HTERT RPE-1 (cell line): ENCODE results near the gene BCL2A1.
"Not testable (repeated sequence)": the region's sequence is repeated elsewhere in the genome, so short reads cannot be mapped to it uniquely, and the experiment has no call there.

ENCODE experiments used
- in situ Hi-C: fragments of 300-500 bp; cut with MboI; formaldehyde crosslinking; loops from 4 replicates; pipeline ENCODE4 v1.14.3; 2020; ENCODE audit warnings: low sequenced_read_pairs

The BCL2A1 gene

GRCh38 chr15:79926116-79926515, 44.9 kb downstream of the BCL2A1 start:
- in situ Hi-C loops, result not testable (repeated sequence)

- in situ Hi-C loops, result no loop called here
Measured at GRCh38 chr15:79924379-79924778, 46.6 kb downstream of the BCL2A1 start.

- in situ Hi-C loops, result no loop called here
Measured at GRCh38 chr15:79923515-79924169, 47.4 kb downstream of the BCL2A1 start.

- in situ Hi-C loops, result no loop called here
Measured at GRCh38 chr15:79923079-79923514, 47.9 kb downstream of the BCL2A1 start.

DNA sequence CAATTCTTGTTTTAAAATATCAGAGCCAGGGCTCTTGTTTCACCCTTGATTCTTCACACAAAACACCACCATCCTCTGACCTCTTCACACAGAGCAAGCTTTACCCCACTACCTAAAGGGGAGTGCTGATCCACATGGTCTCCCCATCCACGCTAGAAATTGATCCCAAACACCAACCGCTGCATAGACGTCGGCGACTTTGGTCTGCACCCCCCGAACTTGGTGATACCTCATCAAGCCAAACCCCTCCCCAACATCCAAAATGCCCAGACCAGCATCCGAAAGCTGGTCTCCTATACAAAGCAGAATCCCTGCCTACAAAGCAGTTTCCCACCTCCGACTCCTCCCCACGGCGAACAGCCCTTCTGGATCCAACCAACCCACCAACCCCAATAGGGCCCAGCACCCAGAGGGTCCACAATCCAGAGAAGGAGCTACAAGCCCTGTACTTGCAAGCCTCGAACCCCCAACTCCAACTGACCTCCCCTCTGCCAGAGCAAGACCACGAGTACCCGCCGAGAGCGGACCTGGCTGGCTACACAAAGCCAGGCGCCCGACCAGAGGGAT, 48.4 kb downstream of the BCL2A1 start:
- in situ Hi-C loops, result no loop called here

- in situ Hi-C loops, result no loop called here
Measured at GRCh38 chr15:79919749-79920511, 51.1 kb downstream of the BCL2A1 start.

DNA sequence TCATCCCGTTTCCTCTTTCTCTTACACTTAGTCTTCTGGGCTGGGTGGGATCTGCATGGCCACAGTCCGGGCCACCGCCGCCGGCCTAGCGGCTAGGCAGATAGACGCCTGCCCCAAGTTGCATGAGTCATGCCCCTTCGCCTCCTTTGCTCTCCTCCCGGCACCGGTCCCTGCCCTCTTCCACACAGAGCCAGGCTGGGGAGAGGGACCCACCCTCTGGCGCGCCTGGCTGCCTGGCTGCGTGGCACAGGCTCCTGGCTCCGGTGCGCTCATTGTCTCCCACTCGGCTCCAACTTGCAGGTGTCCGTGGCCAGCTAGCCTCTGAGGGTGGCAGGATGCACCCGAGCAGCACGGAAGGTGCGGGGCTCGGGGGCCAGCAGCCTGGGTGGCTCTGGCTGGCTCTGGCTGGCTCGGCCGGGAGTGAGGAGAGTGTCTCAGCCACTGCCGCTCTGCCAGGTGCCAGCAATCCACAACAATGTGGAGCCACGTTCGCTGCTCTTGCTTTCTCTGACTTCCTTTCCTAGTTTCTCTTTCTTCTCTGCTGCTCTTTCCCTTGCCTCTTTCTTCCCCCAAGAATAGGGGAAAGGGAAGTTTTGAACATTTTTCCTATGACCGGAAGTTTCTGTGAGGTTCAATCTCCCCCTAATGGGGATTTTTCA, 51.8 kb downstream of the BCL2A1 start:
- in situ Hi-C loops, result no loop called here

DNA sequence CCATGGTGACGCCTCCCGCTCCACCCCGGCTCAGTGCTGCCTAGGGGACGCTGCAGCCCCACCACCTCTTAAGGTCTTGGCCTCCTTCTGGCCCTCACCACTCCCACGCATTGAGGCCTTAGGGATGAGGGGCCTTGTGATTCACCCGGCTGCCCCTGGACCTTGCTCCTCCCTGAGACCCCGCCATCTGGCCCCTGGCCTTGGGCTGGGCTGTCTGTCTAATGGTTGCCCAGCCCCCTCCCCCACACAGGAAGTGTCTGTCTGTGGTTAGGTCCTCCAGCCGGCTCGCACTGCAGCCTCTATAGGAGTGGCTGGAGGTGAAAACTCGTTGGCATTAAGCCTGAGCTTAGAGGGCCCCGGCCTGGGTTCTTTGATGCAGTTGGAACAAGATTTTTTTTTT, 52.7 kb downstream of the BCL2A1 start:
- in situ Hi-C loops, result no loop called here

DNA sequence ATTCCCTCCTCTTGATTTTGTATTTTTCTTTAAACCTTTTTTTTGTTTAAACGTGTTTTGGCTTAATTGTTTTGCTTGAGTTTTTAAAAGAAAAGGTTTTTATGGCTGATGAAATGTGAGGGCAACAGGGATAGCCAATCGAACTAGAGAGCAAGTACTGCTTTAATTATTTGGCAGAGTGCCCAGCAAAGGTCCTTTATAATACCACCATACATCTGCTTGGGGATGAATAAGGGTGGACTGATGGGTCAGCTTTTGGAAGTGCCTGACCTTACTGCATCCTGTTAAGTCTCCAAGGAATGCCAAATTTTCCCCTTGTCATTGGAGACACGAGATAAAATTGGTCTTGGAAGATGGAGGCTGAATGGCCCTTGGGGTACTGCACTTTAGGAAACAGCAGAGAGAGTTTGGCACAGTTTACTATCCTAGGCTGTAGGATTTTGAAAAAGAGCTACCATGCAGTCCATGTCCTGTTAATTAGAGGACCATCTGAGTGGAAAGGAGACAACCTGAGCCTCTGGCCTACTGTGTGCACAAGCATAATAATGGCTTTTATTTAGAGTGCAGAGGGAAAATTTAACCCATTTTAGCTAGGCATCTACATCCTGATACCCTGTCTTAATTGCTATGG, 54.4 kb downstream of the BCL2A1 start:
- in situ Hi-C loops, result no loop called here

- in situ Hi-C loops, result not testable (repeated sequence)
Measured at GRCh38 chr15:79915776-79916501, 55.1 kb downstream of the BCL2A1 start.

GRCh38 chr15:79914728-79915127, 56.3 kb downstream of the BCL2A1 start:
- in situ Hi-C loops, result no loop called here
